OCI-LY7 (cell line): ENCODE results near the gene RAB17. TPM values are rescaled to one million over a fixed set of nuclear protein-coding genes. Genes with fewer than 3 reads are reported as not detected.

ENCODE experiments used
- BruUV-seq: library from RNA; stranded (reverse); fragments of 400-500 nt; replicated peaks from 2 replicates; lab custom pipeline; 2021; lab: Mats Ljungman, UMichigan
- CTCF ChIA-PET: fragments of 300-600 bp; sonication (Branson Sonifier 250); formaldehyde crosslinking; loops from one replicate; lab custom pipeline; 2022; ENCODE audit warnings: antibody characterized with exemption; ENCODE audit not compliant: unreplicated experiment; lab: Charles Lee
- POLR2A ChIA-PET: fragments of 300-600 bp; sonication (Branson Sonifier 250); formaldehyde crosslinking; loops from one replicate; lab custom pipeline; 2022; ENCODE audit warnings: antibody characterized with exemption; lab: Charles Lee
- DNase-seq: peaks from one replicate; pipeline ENCODE4 v3.0.0-alpha.2; 2015; ENCODE audit warnings: low spot score
- H2AFZ ChIP-seq: fragments of 200-600 bp; sonication (generic), shearing (Covaris generic); 2 replicates; pipeline ENCODE4 v1.6.1; 2014; ENCODE audit warnings: mild to moderate bottlenecking, antibody characterized with exemption, low read length, moderate library complexity
- H3K27ac ChIP-seq: fragments of 200-600 bp; sonication (generic); 2 replicates; pipeline ENCODE4 v1.5.1; 2014; ENCODE audit warnings: mixed run types, low read depth, mild to moderate bottlenecking, moderate library complexity, low read length, inconsistent platforms; ENCODE audit not compliant: poor library complexity, severe bottlenecking
- H3K36me3 ChIP-seq: fragments of 200-600 bp; sonication (generic); 2 replicates; pipeline ENCODE4 v1.6.1; 2014; ENCODE audit warnings: mild to moderate bottlenecking, antibody characterized with exemption, low read length, moderate library complexity, mixed read lengths; ENCODE audit not compliant: insufficient read depth
- H3K4me1 ChIP-seq: fragments of 200-600 bp; sonication (generic); 2 replicates; pipeline ENCODE4 v1.5.1; 2014; ENCODE audit warnings: mild to moderate bottlenecking, low read length; ENCODE audit not compliant: insufficient read depth, poor library complexity, severe bottlenecking
- H3K4me2 ChIP-seq: fragments of 200-600 bp; sonication (generic); 2 replicates; pipeline ENCODE4 v1.6.1; 2014; ENCODE audit warnings: mild to moderate bottlenecking, low read length
- H3K4me3 ChIP-seq: fragments of 200-600 bp; sonication (generic); 2 replicates; pipeline ENCODE4 v1.5.1; 2014; ENCODE audit warnings: mild to moderate bottlenecking, low read depth, low read length; ENCODE audit not compliant: poor library complexity, severe bottlenecking
- H3K79me2 ChIP-seq: fragments of 200-600 bp; sonication (generic); 2 replicates; pipeline ENCODE4 v1.6.1; 2016; ENCODE audit warnings: low read depth, mild to moderate bottlenecking, low read length, moderate library complexity, mixed read lengths; ENCODE audit not compliant: insufficient read depth
- H3K9me2 ChIP-seq: fragments of 200-600 bp; sonication (generic); 2 replicates; pipeline ENCODE4 v1.6.1; 2016; ENCODE audit warnings: mild to moderate bottlenecking, low read length, mixed read lengths; ENCODE audit not compliant: insufficient read depth
- H3K9me3 ChIP-seq: fragments of 200-600 bp; sonication (generic); 2 replicates; pipeline ENCODE4 v1.6.1; 2014; ENCODE audit warnings: mild to moderate bottlenecking, mixed run types, low read length, mixed read lengths
- H4K20me1 ChIP-seq: fragments of 200-600 bp; sonication (generic); 2 replicates; pipeline ENCODE4 v1.6.1; 2014; ENCODE audit warnings: mild to moderate bottlenecking, antibody characterized with exemption, low read length, moderate library complexity, mixed read lengths; ENCODE audit not compliant: insufficient read depth
- CTCF ChIP-seq: fragments of 200-600 bp; sonication (generic); conservative IDR thresholded peaks from 2 replicates; pipeline ENCODE4 v1.5.1; 2014; ENCODE audit warnings: mild to moderate bottlenecking, antibody characterized with exemption, low read length, moderate library complexity, mixed read lengths
- EZH2phosphoT487 ChIP-seq: fragments of 200-600 bp; sonication (generic); IDR thresholded peaks from 2 replicates; pipeline ENCODE4 v1.6.1; 2018; ENCODE audit warnings: low read depth, borderline replicate concordance, mild to moderate bottlenecking, mixed run types, antibody characterized with exemption, low read length, moderate library complexity, mixed read lengths
- intact Hi-C: fragments of 100-400 bp; cut with micrococcal nuclease; formaldehyde crosslinking; loops from one replicate; pipeline ENCODE4 v1.10.0; 2022; ENCODE audit not compliant: unreplicated experiment
- total RNA-seq, 2 experiments: library from RNA; depleted of rRNA in 1 of 2; stranded (reverse); fragments of >200 nt in 1 of 2; shearing (Covaris generic) in 1 of 2; gene quantifications; 2 replicates each; pipeline ENCODE4 v1.2.3, GENCODE V29; 2014 to 2022

Gene RAB17
- total RNA-seq, 2 experiments from 2014 or later = not detected

DNA sequence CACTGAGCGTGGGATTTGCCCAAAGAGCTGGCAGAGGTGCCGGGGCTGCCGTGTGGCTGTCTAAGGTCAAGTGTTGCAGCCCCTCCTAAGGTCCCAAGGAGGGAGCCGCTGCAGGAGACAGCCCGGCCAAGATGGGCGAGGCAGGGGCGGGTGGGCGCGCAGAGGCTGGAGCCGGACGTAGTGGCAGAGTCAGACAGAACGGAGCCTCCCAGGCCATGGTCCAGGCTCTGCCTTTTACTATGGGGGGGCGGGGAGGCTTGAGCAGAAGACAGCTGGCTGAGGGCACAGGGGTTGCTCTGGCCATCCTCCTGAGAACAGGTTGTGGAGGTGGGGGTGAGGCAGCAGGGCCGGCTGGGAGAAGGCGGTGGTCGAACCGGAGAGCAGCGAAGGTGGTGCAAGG, 51.6 kb downstream of the RAB17 start:
- TF ChIP-seq EZH2phosphoT487 (no peak), CTCF (no peak)
- H3K9me2 ChIP-seq = no peaks in the 10 kb centered on the region
- no peak overlapping the region for H3K27ac ChIP-seq
- no peak for DNase-seq
- no peak overlapping the region for H2AFZ ChIP-seq
- H4K20me1 ChIP-seq = no peaks in the 10 kb centered on the region
- no peak overlapping the region for H3K4me3 ChIP-seq
- BruUV-seq = no TSS peak
- ChIA-PET POLR2A (no interaction called here), CTCF (no interaction called here)
- no peaks in the 10 kb centered on the region for H3K4me1 ChIP-seq
- intact Hi-C loops = no loop called here
- no peaks in the 10 kb centered on the region for H3K79me2 ChIP-seq
- no peaks in the 10 kb centered on the region for H3K36me3 ChIP-seq
- no peaks in the 10 kb centered on the region for H3K9me3 ChIP-seq
- H3K4me2 ChIP-seq = no peak overlapping the region

DNA sequence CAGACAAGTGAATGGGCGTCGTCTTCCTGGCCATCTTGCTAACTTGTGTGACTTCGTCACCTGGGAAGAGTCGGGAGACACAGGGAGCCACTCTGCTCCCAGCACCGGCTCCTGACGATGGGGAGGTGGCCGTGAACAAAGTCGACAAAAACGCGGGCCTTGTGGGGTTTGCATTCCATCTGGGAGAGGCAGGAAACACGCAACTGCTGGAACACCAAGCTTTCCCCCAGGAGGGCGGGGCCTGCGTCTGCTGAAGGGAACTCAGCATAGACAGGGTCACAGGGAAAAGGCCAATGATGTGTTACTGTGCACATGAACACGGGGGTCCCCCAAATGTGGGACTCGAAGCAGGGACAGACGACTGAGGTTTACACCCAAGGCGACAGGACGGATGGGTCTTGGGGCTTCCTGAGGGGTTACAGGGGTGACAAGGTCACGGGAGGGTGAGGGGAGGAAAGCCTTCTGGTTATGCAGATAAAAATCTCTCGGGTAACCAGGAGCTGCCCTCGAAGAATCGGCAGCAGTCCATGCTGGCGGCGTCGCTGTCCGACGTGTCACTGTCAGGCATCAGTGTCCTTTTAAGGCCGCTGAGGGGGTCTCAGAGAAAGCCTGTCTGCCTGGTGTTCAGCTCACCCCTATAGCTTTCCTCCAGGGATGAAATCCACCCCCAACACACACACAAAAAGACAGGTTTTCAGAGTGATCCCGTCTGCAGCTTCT, 52.4 kb downstream of the RAB17 start:
- ChIA-PET CTCF (no interaction called here), POLR2A (no interaction called here)
- Histone ChIP-seq H3K4me3 (no peak overlapping the region), H3K9me3 (no peaks in the 10 kb centered on the region), H3K4me1 (peaks cover 5% of the 10 kb centered on the region), H2AFZ (no peak overlapping the region), H3K27ac (no peak overlapping the region), H3K36me3 (no peaks in the 10 kb centered on the region), H3K4me2 (no peak overlapping the region), H3K9me2 (no peaks in the 10 kb centered on the region), H4K20me1 (no peaks in the 10 kb centered on the region), H3K79me2 (no peaks in the 10 kb centered on the region)
- BruUV-seq = no TSS peak
- TF ChIP-seq EZH2phosphoT487 = no peak
- intact Hi-C loops = no loop called here
- no peak for DNase-seq

DNA sequence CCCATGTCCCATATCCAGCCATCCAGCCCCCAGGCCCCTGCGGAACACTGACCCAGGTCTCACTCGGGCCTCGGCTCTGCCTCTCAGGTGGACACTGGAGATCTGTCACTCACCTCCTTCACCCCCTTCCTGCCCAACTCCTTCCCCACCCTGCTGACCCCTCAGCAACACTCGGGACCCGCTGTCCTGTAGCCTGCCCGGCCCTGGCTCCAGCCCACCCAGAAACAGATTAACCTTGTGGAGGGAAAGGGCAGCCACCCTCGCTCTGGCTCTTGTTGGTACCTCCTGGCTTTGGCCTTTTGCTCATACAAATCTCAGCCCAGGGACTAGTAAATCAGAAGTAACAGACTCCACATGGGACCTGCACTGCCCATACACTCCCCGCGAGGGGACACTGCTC, 53.9 kb downstream of the RAB17 start:
- Histone ChIP-seq H3K4me3 (no peak overlapping the region), H3K4me1 (peaks cover 5% of the 10 kb centered on the region), H3K36me3 (no peaks in the 10 kb centered on the region), H3K9me2 (no peaks in the 10 kb centered on the region), H2AFZ (no peak overlapping the region), H3K9me3 (no peaks in the 10 kb centered on the region), H3K4me2 (no peak overlapping the region), H3K79me2 (no peaks in the 10 kb centered on the region), H3K27ac (no peak overlapping the region), H4K20me1 (no peaks in the 10 kb centered on the region)
- intact Hi-C loops = no loop called here
- CTCF ChIA-PET = no interaction called here
- POLR2A ChIA-PET = no interaction called here
- DNase-seq = no peak
- no TSS peak for BruUV-seq
- TF ChIP-seq CTCF (no peak), EZH2phosphoT487 (no peak)
